Omental fat pad (tissue), 4 donors: ENCODE results near the gene IL20. TPM values are rescaled to one million over a fixed set of nuclear protein-coding genes. Genes with fewer than 3 reads are reported as not detected.

Experiments used
- ATAC-seq: fragments of 150-250 bp; one replicate; pipeline ENCODE4 v1.9.1; 2016; ENCODE audit warnings: mild to moderate bottlenecking, moderate library complexity; ENCODE audit not compliant: low FRiP score
- DNase-seq: peaks from one replicate; pipeline ENCODE4 v3.0.0-alpha.2; 2019; ENCODE audit warnings: low spot score
- CTCF ChIP-seq, 3 donors: fragments of 450-650 bp; IDR thresholded peaks; one replicate each; pipeline ENCODE4 v1.5.1; 2016 to 2017; ENCODE audit warnings: antibody characterized with exemption in 3 of 3, mild to moderate bottlenecking in 3 of 3, moderate library complexity in 2 of 3
- total RNA-seq, 4 donors: library from RNA; depleted of rRNA; stranded (reverse); fragments of >200 nt; gene quantifications; one replicate each; pipeline ENCODE4 v1.1.0, GENCODE V29; 2016

The IL20 gene
- total RNA-seq, 4 donors from 2014 or later, result 0.82 to 8.6 (median 8.2) TPM; not detected in 1

GRCh38 chr1:206905295-206906164, 40.1 kb downstream of the IL20 start:
- DNase-seq (no peak), ATAC-seq (peak; percentile 53)
- TF ChIP-seq CTCF (IDR thresholded peaks at IDR 0.05), result no peak

GRCh38 chr1:206907304-206907991, 42.0 kb downstream of the IL20 start:
- no peak for ATAC-seq
- no peak for DNase-seq
- no peak for TF ChIP-seq CTCF (IDR thresholded peaks at IDR 0.05)

- ATAC-seq, result no peak
- DNase-seq, result no peak
Observed at GRCh38 chr1:206908038-206908437, 42.6 kb downstream of the IL20 start.

GRCh38 chr1:206909161-206909882, 43.9 kb downstream of the IL20 start:
- DNase-seq (peak; percentile 64), ATAC-seq (peak; percentile 88)
- TF ChIP-seq CTCF (IDR thresholded peaks at IDR 0.05), result no peak

More at GRCh38 chr1:206908038-206908437, 42.6 kb downstream of the IL20 start:
- TF ChIP-seq CTCF (IDR thresholded peaks at IDR 0.05), result no peak

GRCh38 chr1:206909883-206910318, 44.5 kb downstream of the IL20 start:
- peak; percentile 55 for ATAC-seq
- DNase-seq, result no peak
- TF ChIP-seq CTCF (IDR thresholded peaks at IDR 0.05), result no peak

- ATAC-seq, result no peak
- no peak for DNase-seq
- peak in 1 of 3 donors; percentile 31 for TF ChIP-seq CTCF (IDR thresholded peaks at IDR 0.05)
Observed at GRCh38 chr1:206911064-206911663, 45.7 kb downstream of the IL20 start.
